Skeletal muscle cell (primary cell): ENCODE data around the gene TRNT1.
A peak's percentile ranks its signal among the peaks of the same experiment; 100 is the strongest.

Experiments used
- DNase-seq: peaks from one replicate; pipeline ENCODE4 v3.0.0-alpha.2; 2010; ENCODE audit warnings: low read depth
- H3K4me3 ChIP-seq: 2 replicates; pipeline ENCODE4 v1.5.1; 2011; ENCODE audit warnings: low read depth, mild to moderate bottlenecking, control low read depth, low read length, moderate library complexity

TRNT1 gene

GRCh38 chr3:3165241-3165640 lies 38.5 kb downstream of the TRNT1 start:
- DNase-seq = no peak
- H3K4me3 ChIP-seq = no peak overlapping the region

GRCh38 chr3:3165650-3166049 lies 38.9 kb downstream of the TRNT1 start:
- no peak overlapping the region for H3K4me3 ChIP-seq
- DNase-seq = no peak

- DNase-seq = no peak
- no peak overlapping the region for H3K4me3 ChIP-seq
These were observed 44.3 kb downstream of the TRNT1 start for GRCh38 chr3:3170998-3171397.

- no peak for DNase-seq
- H3K4me3 ChIP-seq = no peak overlapping the region
These were observed 45.9 kb downstream of the TRNT1 start for GRCh38 chr3:3172627-3173026.

GRCh38 chr3:3177861-3178497 lies 51.2 kb downstream of the TRNT1 start:
- no peak for DNase-seq

GRCh38 chr3:3178498-3179328 lies 52.0 kb downstream of the TRNT1 start:
- DNase-seq = no peak

More at GRCh38 chr3:3177861-3178497, 51.2 kb downstream of the TRNT1 start:
- H3K4me3 ChIP-seq = peak overlapping the region; percentile 95

GRCh38 chr3:3179407-3180094 lies 52.8 kb downstream of the TRNT1 start, which contains the start of gene CRBN:
Gene CRBN (minus strand): TSS chr3:3179691. CDS start chr3:3179687, 4 bp downstream.
- peak within 1 kb of the TSS; percentile 95 for H3K4me3 ChIP-seq
- DNase-seq = peak; percentile 39

More at GRCh38 chr3:3178498-3179328, 52.0 kb downstream of the TRNT1 start:
- peak overlapping the region; percentile 95 for H3K4me3 ChIP-seq

- DNase-seq = no peak
- no peak overlapping the region for H3K4me3 ChIP-seq
These were observed 53.7 kb downstream of the TRNT1 start for GRCh38 chr3:3180456-3180855.

- no peak overlapping the region for H3K4me3 ChIP-seq
- no peak for DNase-seq
These were observed 58.1 kb downstream of the TRNT1 start for GRCh38 chr3:3184876-3185275.

GRCh38 chr3:3189102-3189727 lies 62.5 kb downstream of the TRNT1 start:
- no peak for DNase-seq
- no peak overlapping the region for H3K4me3 ChIP-seq

- no peak for DNase-seq
- H3K4me3 ChIP-seq = no peak overlapping the region
These were observed 63.2 kb downstream of the TRNT1 start for GRCh38 chr3:3189961-3190360.

- no peak overlapping the region for H3K4me3 ChIP-seq
- DNase-seq = no peak
These were observed 65.0 kb downstream of the TRNT1 start for GRCh38 chr3:3191675-3192285.

- H3K4me3 ChIP-seq = no peak overlapping the region
- DNase-seq = no peak
These were observed 65.5 kb downstream of the TRNT1 start for GRCh38 chr3:3192286-3192675.

- no peak overlapping the region for H3K4me3 ChIP-seq
- DNase-seq = no peak
These were observed 68.1 kb downstream of the TRNT1 start for GRCh38 chr3:3194861-3195260.

- DNase-seq = no peak
- H3K4me3 ChIP-seq = no peak overlapping the region
These were observed 69.6 kb downstream of the TRNT1 start for GRCh38 chr3:3196148-3196861.
